Cardiac fibroblast (primary cell): ENCODE results near the gene RER1.

Source experiments
- DNase-seq, 2 donors: peaks; one replicate each; pipeline versions ENCODE4 v3.0.0 to v3.0.0-alpha.2; 2010; ENCODE audit warnings: low read depth in 2 of 2
- H3K4me3 ChIP-seq, 2 donors: replicated peaks in 1 of 2; 1 replicate in 1 of 2; 2 replicates in 1 of 2; pipeline ENCODE4 v1.5.1; 2011; ENCODE audit warnings: low read depth in 2 of 2, low read length in 2 of 2, mild to moderate bottlenecking in 2 of 2, moderate library complexity in 1 of 2
- TF ChIP-seq, protein P1 (sequence below): IDR thresholded peaks from one replicate; pipeline ENCODE4 v1.5.1; 2011; ENCODE audit warnings: low read depth, mild to moderate bottlenecking, low read length, inconsistent platforms

RER1 gene

DNA sequence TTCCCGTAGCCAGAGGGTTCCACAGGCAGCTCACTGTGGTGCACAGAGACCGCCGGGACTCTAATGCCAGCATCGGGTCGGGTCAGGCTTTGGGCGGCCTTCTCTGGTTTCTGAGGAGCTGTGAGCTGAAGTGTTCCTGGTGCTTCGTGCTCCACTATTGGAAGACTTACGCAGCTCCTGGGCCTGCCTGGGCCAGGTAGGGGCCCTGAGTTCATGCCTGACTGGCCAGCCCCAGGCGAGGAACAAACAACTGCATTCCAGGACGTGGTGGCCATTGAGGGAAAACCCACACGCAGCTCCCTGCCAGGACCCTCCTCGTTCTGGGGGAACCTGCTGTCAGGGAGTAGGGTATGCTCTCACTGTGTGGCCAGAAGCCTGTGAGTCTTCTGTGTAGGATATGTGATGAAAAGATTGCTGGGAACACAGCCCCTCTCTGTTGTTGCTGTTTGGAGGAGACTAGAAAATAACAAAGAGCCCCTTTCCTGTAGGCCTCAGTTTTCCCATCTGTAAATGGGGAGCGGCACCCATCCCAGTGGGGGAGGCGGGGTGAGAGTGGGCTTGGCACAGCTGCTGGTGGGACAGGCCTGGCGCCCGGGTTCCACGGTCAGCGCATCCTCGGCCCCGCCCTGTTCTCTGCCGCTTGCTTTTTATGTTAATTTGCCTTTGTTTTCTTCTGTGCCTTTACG, 8.4 kb downstream of the RER1 start:
- no peak overlapping the region for H3K4me3 ChIP-seq
- TF ChIP-seq, protein P1, sequence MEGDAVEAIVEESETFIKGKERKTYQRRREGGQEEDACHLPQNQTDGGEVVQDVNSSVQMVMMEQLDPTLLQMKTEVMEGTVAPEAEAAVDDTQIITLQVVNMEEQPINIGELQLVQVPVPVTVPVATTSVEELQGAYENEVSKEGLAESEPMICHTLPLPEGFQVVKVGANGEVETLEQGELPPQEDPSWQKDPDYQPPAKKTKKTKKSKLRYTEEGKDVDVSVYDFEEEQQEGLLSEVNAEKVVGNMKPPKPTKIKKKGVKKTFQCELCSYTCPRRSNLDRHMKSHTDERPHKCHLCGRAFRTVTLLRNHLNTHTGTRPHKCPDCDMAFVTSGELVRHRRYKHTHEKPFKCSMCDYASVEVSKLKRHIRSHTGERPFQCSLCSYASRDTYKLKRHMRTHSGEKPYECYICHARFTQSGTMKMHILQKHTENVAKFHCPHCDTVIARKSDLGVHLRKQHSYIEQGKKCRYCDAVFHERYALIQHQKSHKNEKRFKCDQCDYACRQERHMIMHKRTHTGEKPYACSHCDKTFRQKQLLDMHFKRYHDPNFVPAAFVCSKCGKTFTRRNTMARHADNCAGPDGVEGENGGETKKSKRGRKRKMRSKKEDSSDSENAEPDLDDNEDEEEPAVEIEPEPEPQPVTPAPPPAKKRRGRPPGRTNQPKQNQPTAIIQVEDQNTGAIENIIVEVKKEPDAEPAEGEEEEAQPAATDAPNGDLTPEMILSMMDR: no peak
- no peak for DNase-seq

- TF ChIP-seq, protein P1: no peak
- DNase-seq: no peak
- H3K4me3 ChIP-seq: no peak overlapping the region
These were observed 8.9 kb downstream of the RER1 start for GRCh38 chr1:2400576-2400909.

GRCh38 chr1:2400950-2401649, 9.5 kb downstream of the RER1 start:
- TF ChIP-seq, protein P1: no peak
- H3K4me3 ChIP-seq: no peak overlapping the region
- DNase-seq: no peak

- no peak overlapping the region for H3K4me3 ChIP-seq
- TF ChIP-seq, protein P1: no peak
- no peak for DNase-seq
These were observed 10.8 kb downstream of the RER1 start for GRCh38 chr1:2402420-2402819.

GRCh38 chr1:2403273-2403672, 11.6 kb downstream of the RER1 start:
- TF ChIP-seq, protein P1: no peak
- DNase-seq: no peak
- no peak overlapping the region for H3K4me3 ChIP-seq

- no peak for DNase-seq
- no peak overlapping the region for H3K4me3 ChIP-seq
- TF ChIP-seq, protein P1: no peak
These were observed 12.7 kb downstream of the RER1 start for GRCh38 chr1:2404142-2404889.
